Brain microvascular endothelial cell (primary cell): ENCODE measurements around the gene DGKA.
"Not testable (repeated sequence)": the region's sequence is repeated elsewhere in the genome, so short reads cannot be mapped to it uniquely, and the experiment has no call there.

Experiments
- DNase-seq: peaks from one replicate; pipeline ENCODE4 v3.0.0-alpha.2; 2020
- H3K27ac ChIP-seq: fragments of 250-450 bp; sonication (Bioruptor Pico); 2 replicates; pipeline ENCODE4 v1.5.1; 2020; ENCODE audit warnings: mild to moderate bottlenecking, moderate library complexity
- H3K27me3 ChIP-seq: fragments of 250-450 bp; sonication (Bioruptor Pico); replicated peaks from 2 replicates; pipeline ENCODE4 v1.5.1; 2020; ENCODE audit warnings: mild to moderate bottlenecking
- H3K36me3 ChIP-seq: fragments of 250-450 bp; sonication (Bioruptor Pico); replicated peaks from 2 replicates; pipeline ENCODE4 v1.5.1; 2020; ENCODE audit warnings: mild to moderate bottlenecking
- H3K4me3 ChIP-seq: 2 replicates; pipeline ENCODE4 v1.5.1; 2011; ENCODE audit warnings: low read depth, mild to moderate bottlenecking, control low read depth, low read length, moderate library complexity
- CTCF ChIP-seq: IDR thresholded peaks from 2 replicates; pipeline ENCODE4 v1.5.1; 2011; ENCODE audit warnings: low read depth, mild to moderate bottlenecking, moderate library complexity, low read length, control low read depth, inconsistent platforms; ENCODE audit errors: missing control alignments
- in situ Hi-C: cut with HindIII; loops from 2 replicates; pipeline ENCODE4 v1.10.0; 2017; ENCODE audit warnings: low sequenced_read_pairs, low pct_ligation_motif_present

DGKA gene

GRCh38 chr12:55922126-55922525 is 8.8 kb upstream of the DGKA start:
- Histone ChIP-seq H3K36me3 (peaks cover 4% of the 10 kb centered on the region), H3K27ac (no peak overlapping the region)
- in situ Hi-C loops, result no loop called here

GRCh38 chr12:55923648-55924047 is 7.3 kb upstream of the DGKA start:
- H3K27ac ChIP-seq, H3K4me3 ChIP-seq, H3K27me3 ChIP-seq, in situ Hi-C loops, DNase-seq, H3K36me3 ChIP-seq: not testable (repeated sequence)

More at GRCh38 chr12:55922126-55922525, 8.8 kb upstream of the DGKA start:
- TF ChIP-seq CTCF, result no peak
- no peaks in the 10 kb centered on the region for H3K27me3 ChIP-seq
- no peak for DNase-seq
- no peak overlapping the region for H3K4me3 ChIP-seq

DNA sequence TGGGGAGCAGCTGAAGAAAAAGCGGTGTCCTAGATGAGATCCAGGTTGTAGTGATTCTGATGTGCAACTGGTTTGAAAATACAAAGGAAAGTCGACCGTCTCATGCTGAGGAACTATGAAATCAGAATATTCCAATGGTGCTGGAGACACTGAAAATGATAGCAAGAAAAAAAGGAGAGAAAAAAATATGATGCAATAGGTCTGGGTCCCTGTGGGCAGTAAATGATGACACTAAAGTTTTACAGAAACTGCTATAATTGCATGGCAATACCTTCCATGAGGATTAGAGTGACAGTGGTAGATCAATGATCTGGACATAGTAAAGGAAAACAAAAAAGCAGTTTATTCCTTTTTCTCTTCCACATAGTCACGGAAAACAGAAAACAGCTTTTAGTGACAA is 5.6 kb upstream of the DGKA start:
- H3K27ac ChIP-seq, result no peak overlapping the region

DNA sequence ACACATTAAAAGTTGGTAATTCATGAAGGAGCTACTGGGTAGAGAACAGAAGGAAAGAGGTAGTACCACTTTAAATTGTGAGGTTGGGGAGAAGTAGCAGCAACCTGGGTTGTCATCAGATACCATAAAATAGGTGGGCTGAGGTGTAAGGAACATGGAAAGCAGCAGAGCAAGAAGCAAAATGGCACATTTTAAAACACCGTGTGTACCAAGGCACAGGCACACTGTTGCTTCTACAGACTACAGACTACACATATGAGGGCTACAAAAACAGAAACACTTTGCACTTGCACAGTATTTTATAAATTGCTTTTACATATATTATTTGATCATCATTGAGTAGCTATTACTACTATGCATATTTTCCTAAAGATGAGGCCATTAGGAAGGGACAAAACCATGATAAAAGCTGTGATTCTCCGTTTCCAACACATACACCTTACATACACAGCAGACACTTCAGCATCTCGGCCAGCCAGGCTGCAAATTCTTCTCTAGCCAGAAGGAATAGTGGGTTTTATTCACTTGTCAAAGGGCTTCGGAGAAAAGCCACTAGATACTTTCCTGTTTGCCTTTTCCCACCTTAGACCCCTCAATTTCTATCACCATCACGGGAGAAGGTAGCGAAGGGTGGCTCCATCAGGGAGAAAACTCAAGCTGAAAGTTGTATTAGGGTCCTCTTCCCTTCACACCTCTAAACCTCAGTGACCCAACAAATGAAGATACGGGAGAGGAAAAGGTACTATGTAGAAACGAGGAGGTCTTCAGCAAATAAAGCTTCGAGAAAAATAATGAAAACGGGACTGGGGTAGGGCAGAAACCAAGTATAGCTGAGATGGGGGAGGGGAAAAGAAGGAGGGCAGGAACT is 4.9 kb upstream of the DGKA start:
- in situ Hi-C loops, result no loop called here
- no peak for DNase-seq
- no peak for TF ChIP-seq CTCF
- H3K27ac ChIP-seq, result peak overlapping the region; percentile 76
- H3K4me3 ChIP-seq, result peak overlapping the region; percentile 94
- H3K36me3 ChIP-seq, result peaks cover 4% of the 10 kb centered on the region
- H3K27me3 ChIP-seq, result no peaks in the 10 kb centered on the region

More for the DNA sequence above, 5.6 kb upstream of the DGKA start:
- H3K36me3 ChIP-seq, result peaks cover 4% of the 10 kb centered on the region
- in situ Hi-C loops, result no loop called here
- TF ChIP-seq CTCF, result no peak
- DNase-seq, result no peak
- no peaks in the 10 kb centered on the region for H3K27me3 ChIP-seq
- no peak overlapping the region for H3K4me3 ChIP-seq

- peaks cover 4% of the 10 kb centered on the region for H3K36me3 ChIP-seq
- peak overlapping the region; percentile 94 for H3K4me3 ChIP-seq
- H3K27ac ChIP-seq, result peak overlapping the region; percentile 76
- in situ Hi-C loops, result no loop called here
- H3K27me3 ChIP-seq, result no peaks in the 10 kb centered on the region
- peak; percentile 88 for DNase-seq
- peak; percentile 87 for TF ChIP-seq CTCF
These were observed 4.0 kb upstream of the DGKA start for GRCh38 chr12:55926738-55927587.
